22Rv1 (cell line): ENCODE measurements around the gene PTPN2.

Experiments used
- CTCF ChIP-seq: fragments of 450-650 bp; IDR thresholded peaks from 2 replicates; pipeline ENCODE4 v1.5.1; 2017; ENCODE audit warnings: mild to moderate bottlenecking
- ZFX ChIP-seq: fragments of 450-650 bp; IDR thresholded peaks from 2 replicates; pipeline ENCODE4 v1.6.1; 2017; ENCODE audit warnings: antibody characterized with exemption, borderline replicate concordance

- TF ChIP-seq CTCF = no peak
- no peak for TF ChIP-seq ZFX
Observed at GRCh38 chr18:12924616-12925015, 40.6 kb upstream of the PTPN2 start.
